Osteoblast (primary cell): ENCODE data around the gene STX1A. TPM values are rescaled to one million over a fixed set of nuclear protein-coding genes. Genes with fewer than 3 reads are reported as not detected.

Experiments used
- DNase-seq: peaks from one replicate; pipeline ENCODE4 v3.0.0; 2011; ENCODE audit warnings: low spot score, mixed read lengths; ENCODE audit not compliant: insufficient read length; ENCODE audit errors: missing footprints
- H2AFZ ChIP-seq: 2 replicates; pipeline ENCODE4 v1.6.0; 2011; ENCODE audit warnings: mild to moderate bottlenecking, low read length
- H3K27ac ChIP-seq: 2 replicates; pipeline ENCODE4 v1.5.1; 2011; ENCODE audit warnings: mild to moderate bottlenecking, low read depth, low read length, moderate library complexity
- H3K27me3 ChIP-seq: 2 replicates; pipeline ENCODE4 v1.6.0; 2012; ENCODE audit warnings: mild to moderate bottlenecking, control low read depth, inconsistent platforms, low read length, moderate library complexity; ENCODE audit not compliant: insufficient read depth
- H3K36me3 ChIP-seq: 2 replicates; pipeline ENCODE4 v1.5.1; 2011; ENCODE audit warnings: mild to moderate bottlenecking, low read length, control low read depth, moderate library complexity; ENCODE audit not compliant: insufficient read depth
- H3K4me1 ChIP-seq: 2 replicates; pipeline ENCODE4 v1.5.1; 2011; ENCODE audit warnings: mild to moderate bottlenecking, low read length, control low read depth, moderate library complexity; ENCODE audit not compliant: insufficient read depth
- H3K4me2 ChIP-seq: 2 replicates; pipeline ENCODE4 v1.6.0; 2011; ENCODE audit warnings: mild to moderate bottlenecking, low read length; ENCODE audit not compliant: insufficient read depth
- H3K4me3 ChIP-seq: fragments of 200-600 bp; sonication (generic); 3 replicates; pipeline ENCODE4 v1.5.1; 2012; ENCODE audit warnings: mild to moderate bottlenecking, low read length, inconsistent platforms; ENCODE audit not compliant: insufficient read depth
- H3K79me2 ChIP-seq: 2 replicates; pipeline ENCODE4 v1.6.0; 2012; ENCODE audit warnings: mild to moderate bottlenecking, low read length, control low read depth, inconsistent platforms; ENCODE audit not compliant: insufficient read depth
- H3K9me3 ChIP-seq: 2 replicates; pipeline ENCODE4 v1.5.1; 2011; ENCODE audit warnings: low read depth, low read length, control low read depth
- H4K20me1 ChIP-seq: 2 replicates; pipeline ENCODE4 v1.6.0; 2012; ENCODE audit warnings: mild to moderate bottlenecking, low read length, control low read depth; ENCODE audit not compliant: insufficient read depth
- total RNA-seq: library from RNA; depleted of rRNA; stranded (reverse); fragments of >200 nt; gene quantifications from 2 replicates; pipeline ENCODE4 v1.2.3, GENCODE V29; 2012
- TF ChIP-seq, protein P1 (sequence below): IDR thresholded peaks from 2 replicates; pipeline ENCODE4 v1.5.1; 2011; ENCODE audit warnings: mild to moderate bottlenecking, low read depth, low read length, moderate library complexity; ENCODE audit errors: extremely low read depth

The STX1A gene
- total RNA-seq, 1 donor, result 17.4 TPM

DNA sequence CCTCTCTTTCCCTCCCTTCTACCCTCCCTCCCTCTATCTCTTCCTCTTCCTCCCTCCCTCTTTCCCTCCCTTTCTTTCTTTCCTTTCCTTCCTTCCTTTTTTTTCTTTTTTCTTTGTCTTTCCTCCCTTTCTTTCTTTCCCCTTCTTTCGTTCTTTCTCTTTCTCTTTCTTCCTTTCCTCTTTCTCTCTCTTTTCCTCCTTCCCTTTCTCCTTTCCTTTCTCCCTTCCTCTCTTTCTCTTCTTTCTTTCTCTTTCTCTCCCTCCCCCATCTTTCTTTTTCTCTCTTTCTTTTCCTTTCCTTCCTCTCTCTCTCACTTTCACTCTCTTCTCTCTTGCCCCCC, 43.2 kb upstream of the STX1A start:
- no peaks in the 10 kb centered on the region for H4K20me1 ChIP-seq
- H3K4me1 ChIP-seq, result no peaks in the 10 kb centered on the region
- H3K79me2 ChIP-seq, result no peaks in the 10 kb centered on the region
- DNase-seq, result no peak
- no peak overlapping the region for H2AFZ ChIP-seq
- TF ChIP-seq, protein P1, sequence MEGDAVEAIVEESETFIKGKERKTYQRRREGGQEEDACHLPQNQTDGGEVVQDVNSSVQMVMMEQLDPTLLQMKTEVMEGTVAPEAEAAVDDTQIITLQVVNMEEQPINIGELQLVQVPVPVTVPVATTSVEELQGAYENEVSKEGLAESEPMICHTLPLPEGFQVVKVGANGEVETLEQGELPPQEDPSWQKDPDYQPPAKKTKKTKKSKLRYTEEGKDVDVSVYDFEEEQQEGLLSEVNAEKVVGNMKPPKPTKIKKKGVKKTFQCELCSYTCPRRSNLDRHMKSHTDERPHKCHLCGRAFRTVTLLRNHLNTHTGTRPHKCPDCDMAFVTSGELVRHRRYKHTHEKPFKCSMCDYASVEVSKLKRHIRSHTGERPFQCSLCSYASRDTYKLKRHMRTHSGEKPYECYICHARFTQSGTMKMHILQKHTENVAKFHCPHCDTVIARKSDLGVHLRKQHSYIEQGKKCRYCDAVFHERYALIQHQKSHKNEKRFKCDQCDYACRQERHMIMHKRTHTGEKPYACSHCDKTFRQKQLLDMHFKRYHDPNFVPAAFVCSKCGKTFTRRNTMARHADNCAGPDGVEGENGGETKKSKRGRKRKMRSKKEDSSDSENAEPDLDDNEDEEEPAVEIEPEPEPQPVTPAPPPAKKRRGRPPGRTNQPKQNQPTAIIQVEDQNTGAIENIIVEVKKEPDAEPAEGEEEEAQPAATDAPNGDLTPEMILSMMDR, result no peak
- H3K36me3 ChIP-seq, result no peaks in the 10 kb centered on the region
- H3K4me3 ChIP-seq, result no peak overlapping the region
- no peaks in the 10 kb centered on the region for H3K9me3 ChIP-seq
- no peak overlapping the region for H3K4me2 ChIP-seq
- no peaks in the 10 kb centered on the region for H3K27me3 ChIP-seq
- H3K27ac ChIP-seq, result no peak overlapping the region

GRCh38 chr7:73761854-73762658, 42.6 kb upstream of the STX1A start:
- Histone ChIP-seq H3K4me2 (no peak overlapping the region), H3K36me3 (no peaks in the 10 kb centered on the region), H3K27ac (no peak overlapping the region), H3K79me2 (no peaks in the 10 kb centered on the region), H3K27me3 (no peaks in the 10 kb centered on the region), H3K4me3 (no peak overlapping the region), H2AFZ (no peak overlapping the region), H3K4me1 (no peaks in the 10 kb centered on the region), H3K9me3 (no peaks in the 10 kb centered on the region), H4K20me1 (no peaks in the 10 kb centered on the region)
- TF ChIP-seq, protein P1, result no peak
- DNase-seq, result peak; percentile 34

- H3K79me2 ChIP-seq, result no peaks in the 10 kb centered on the region
- H2AFZ ChIP-seq, result no peak overlapping the region
- no peaks in the 10 kb centered on the region for H3K27me3 ChIP-seq
- H4K20me1 ChIP-seq, result no peaks in the 10 kb centered on the region
- TF ChIP-seq, protein P1, result no peak
- no peak overlapping the region for H3K27ac ChIP-seq
- H3K4me3 ChIP-seq, result no peak overlapping the region
- no peaks in the 10 kb centered on the region for H3K9me3 ChIP-seq
- H3K4me2 ChIP-seq, result no peak overlapping the region
- peak; percentile 38 for DNase-seq
- H3K4me1 ChIP-seq, result no peaks in the 10 kb centered on the region
- no peaks in the 10 kb centered on the region for H3K36me3 ChIP-seq
These were observed 39.2 kb upstream of the STX1A start for GRCh38 chr7:73758581-73759138.

GRCh38 chr7:73749931-73750776, 30.7 kb upstream of the STX1A start:
- TF ChIP-seq, protein P1, result no peak
- H3K4me1 ChIP-seq, result no peaks in the 10 kb centered on the region
- H4K20me1 ChIP-seq, result no peaks in the 10 kb centered on the region

More at GRCh38 chr7:73749931-73750776, 30.7 kb upstream of the STX1A start:
- Histone ChIP-seq H3K79me2 (no peaks in the 10 kb centered on the region), H3K36me3 (no peaks in the 10 kb centered on the region), H3K9me3 (no peaks in the 10 kb centered on the region), H2AFZ (no peak overlapping the region), H3K27ac (no peak overlapping the region), H3K4me3 (no peak overlapping the region), H3K4me2 (no peak overlapping the region), H3K27me3 (no peaks in the 10 kb centered on the region)
- DNase-seq, result no peak
